ENCODE measurements around the gene DNMT3B.

GRCh38 chr20:32756156-32756555 is 6.0 kb upstream of the DNMT3B start:
- TF ChIP-seq CTCF (IDR thresholded peaks at IDR 0.05): no peak
- TF ChIP-seq POLR2AphosphoS5 (IDR thresholded peaks at IDR 0.05): no peak
- TF ChIP-seq POLR2A (IDR thresholded peaks at IDR 0.05): no peak
